ENCODE data around the gene PRPF8. TPM values are rescaled to one million over a fixed set of nuclear protein-coding genes. Genes with fewer than 3 reads are reported as not detected.
"Not testable (repeated sequence)": the region's sequence is repeated elsewhere in the genome, so short reads cannot be mapped to it uniquely, and the experiment has no call there.

PRPF8 gene
- total and polyA plus RNA-seq, 5 donors from 2014 or later = 146 to 405 (median 160) TPM

DNA sequence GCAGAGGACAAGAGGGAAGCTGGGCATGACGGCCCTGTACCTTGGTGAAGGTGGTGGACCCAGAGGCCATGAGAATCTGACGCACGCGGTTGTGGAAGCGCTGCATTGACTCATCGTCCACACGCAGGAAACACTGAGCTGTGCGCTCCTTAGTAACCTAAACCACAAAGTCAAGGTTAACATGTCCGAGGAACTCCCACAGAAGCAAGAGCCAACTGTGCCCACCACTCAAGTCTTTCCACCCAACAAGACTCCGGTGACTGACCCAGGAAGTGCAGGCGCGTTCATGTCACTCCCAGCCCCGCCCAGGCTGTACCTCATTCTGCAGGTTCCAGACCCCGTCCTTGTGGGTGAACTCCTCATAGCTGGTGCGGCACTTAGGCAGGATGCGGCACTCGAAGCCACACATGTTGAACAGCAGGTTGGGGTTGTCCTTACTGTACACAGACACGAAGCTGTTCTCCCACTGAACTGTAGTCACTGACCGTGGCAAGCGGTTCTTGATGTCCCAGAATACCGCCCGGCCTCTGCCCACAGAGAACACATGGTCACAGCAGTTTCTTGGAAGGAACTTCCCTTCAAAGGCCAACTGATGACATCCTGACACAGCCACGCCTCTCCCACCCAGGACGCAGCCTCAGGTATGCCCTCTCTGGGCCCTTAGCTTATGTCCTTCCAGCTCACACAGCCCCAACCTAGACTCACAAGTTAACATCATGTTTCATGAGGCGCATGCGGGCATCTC lies 11.5 kb downstream of the PRPF8 start:
- H3K4me1 Mint-ChIP-seq = peaks cover 18 to 34% (median 19%) of the 10 kb centered on the region in 4 donors
- H3K27me3 ChIP-seq (ENCODE audit: control insufficient read depth, insufficient read depth, low read length) = no peaks in the 10 kb centered on the region
- peaks cover 3% of the 10 kb centered on the region for H3K4me1 ChIP-seq (ENCODE audit: control insufficient read depth, insufficient read depth, low read length, poor library complexity, severe bottlenecking)
- ATAC-seq (ENCODE audit: low read depth in 2 of 2) = peak in 1 of 2 donors; percentile 8
- H3K4me3 ChIP-seq (ENCODE audit: low read depth, low read length) = no peak overlapping the region
- H3K9me3 ChIP-seq (ENCODE audit: control insufficient read depth in 2 of 2, low read length in 2 of 2) = no peaks in the 10 kb centered on the region
- peaks cover 63% of the 10 kb centered on the region for H3K36me3 Mint-ChIP-seq
- H3K27ac ChIP-seq (ENCODE audit: insufficient read depth, low read length, poor library complexity, severe bottlenecking) = peak overlapping the region; percentile 0
- peak overlapping the region in 2 of 4 donors; percentile 5 to 26 for H3K4me3 Mint-ChIP-seq
- H3K27ac Mint-ChIP-seq = no peak overlapping the region
- peaks cover 94% of the 10 kb centered on the region for H3K36me3 ChIP-seq (ENCODE audit: control insufficient read depth, insufficient read depth, low read length)
- H3K9me3 Mint-ChIP-seq = no peaks in the 10 kb centered on the region
- no peaks in the 10 kb centered on the region for H3K27me3 Mint-ChIP-seq
- no peak for DNase-seq

DNA sequence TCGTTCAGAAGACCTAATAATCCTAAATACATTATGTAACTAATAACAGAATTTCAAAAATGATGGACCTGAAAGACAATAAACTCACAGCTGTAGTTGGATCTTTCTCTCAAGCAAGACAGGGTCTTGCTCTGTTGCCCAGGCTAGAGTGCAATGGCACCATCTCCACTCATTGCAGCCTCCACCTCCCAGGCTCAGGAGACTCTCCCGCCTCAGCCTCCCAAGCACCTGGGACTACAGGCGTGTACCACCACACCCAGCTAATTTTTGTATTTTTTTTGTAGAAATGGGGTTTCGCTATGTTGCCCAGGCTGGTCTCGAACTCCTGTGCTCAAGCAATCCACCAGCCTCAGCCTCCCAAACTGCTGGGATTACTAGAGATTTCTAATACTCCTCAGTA lies 20.7 kb downstream of the PRPF8 start:
- peaks cover 5 to 14% (median 9%) of the 10 kb centered on the region in 4 donors for H3K4me1 Mint-ChIP-seq
- not testable (repeated sequence) for H3K27me3 ChIP-seq (ENCODE audit: control insufficient read depth, insufficient read depth, low read length); H3K9me3 ChIP-seq (ENCODE audit: control insufficient read depth in 2 of 2, low read length in 2 of 2); H3K4me3 Mint-ChIP-seq; DNase-seq; H3K27ac Mint-ChIP-seq; H3K4me1 ChIP-seq (ENCODE audit: control insufficient read depth, insufficient read depth, low read length, poor library complexity, severe bottlenecking); H3K27me3 Mint-ChIP-seq; H3K27ac ChIP-seq (ENCODE audit: insufficient read depth, low read length, poor library complexity, severe bottlenecking); H3K4me3 ChIP-seq (ENCODE audit: low read depth, low read length); H3K9me3 Mint-ChIP-seq; ATAC-seq (ENCODE audit: low read depth in 2 of 2)
- peaks cover 40% of the 10 kb centered on the region for H3K36me3 Mint-ChIP-seq
- peaks cover 74% of the 10 kb centered on the region for H3K36me3 ChIP-seq (ENCODE audit: control insufficient read depth, insufficient read depth, low read length)

GRCh38 chr17:1661045-1661444 lies 23.6 kb downstream of the PRPF8 start:
- H3K36me3 ChIP-seq (ENCODE audit: control insufficient read depth, insufficient read depth, low read length) = peaks cover 81% of the 10 kb centered on the region
- ATAC-seq (ENCODE audit: low read depth in 2 of 2) = no peak
- no peak overlapping the region for H3K4me3 ChIP-seq (ENCODE audit: low read depth, low read length)
- H3K27ac Mint-ChIP-seq = no peak overlapping the region
- no peak overlapping the region for H3K27ac ChIP-seq (ENCODE audit: insufficient read depth, low read length, poor library complexity, severe bottlenecking)
- peaks cover 5 to 12% (median 8%) of the 10 kb centered on the region in 4 donors for H3K4me1 Mint-ChIP-seq
- H3K9me3 Mint-ChIP-seq = no peaks in the 10 kb centered on the region
- no peaks in the 10 kb centered on the region for H3K9me3 ChIP-seq (ENCODE audit: control insufficient read depth in 2 of 2, low read length in 2 of 2)
- DNase-seq = no peak
- no peaks in the 10 kb centered on the region for H3K4me1 ChIP-seq (ENCODE audit: control insufficient read depth, insufficient read depth, low read length, poor library complexity, severe bottlenecking)
- no peaks in the 10 kb centered on the region for H3K27me3 Mint-ChIP-seq
- H3K4me3 Mint-ChIP-seq = no peak overlapping the region
- peaks cover 49% of the 10 kb centered on the region for H3K36me3 Mint-ChIP-seq
- H3K27me3 ChIP-seq (ENCODE audit: control insufficient read depth, insufficient read depth, low read length) = no peaks in the 10 kb centered on the region

DNA sequence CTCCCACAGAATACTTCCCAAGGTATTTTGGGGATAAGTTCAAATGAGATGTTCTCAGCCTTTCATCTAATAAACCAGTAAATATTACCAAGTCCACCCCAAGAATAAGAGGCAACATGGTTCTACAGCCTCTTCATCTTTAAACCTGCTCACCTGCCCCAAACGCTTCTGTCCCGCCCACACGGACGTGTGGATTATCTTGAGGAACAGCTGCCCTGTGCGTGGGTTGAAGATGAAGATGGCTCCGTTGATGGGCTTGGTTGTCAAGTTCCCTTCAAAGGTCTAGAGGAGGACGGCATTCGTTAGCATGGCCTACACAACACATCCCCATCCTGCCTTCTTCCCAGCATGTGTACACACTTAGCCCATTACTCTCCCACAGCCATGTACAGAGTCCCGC lies 26.6 kb downstream of the PRPF8 start:
- H3K9me3 ChIP-seq (ENCODE audit: control insufficient read depth in 2 of 2, low read length in 2 of 2) = no peaks in the 10 kb centered on the region
- peaks cover 88% of the 10 kb centered on the region for H3K36me3 ChIP-seq (ENCODE audit: control insufficient read depth, insufficient read depth, low read length)
- H3K27me3 ChIP-seq (ENCODE audit: control insufficient read depth, insufficient read depth, low read length) = no peaks in the 10 kb centered on the region
- peaks cover 2 to 12% (median 6%) of the 10 kb centered on the region in 4 donors for H3K4me1 Mint-ChIP-seq
- H3K27ac ChIP-seq (ENCODE audit: insufficient read depth, low read length, poor library complexity, severe bottlenecking) = no peak overlapping the region
- no peak overlapping the region for H3K4me3 ChIP-seq (ENCODE audit: low read depth, low read length)
- ATAC-seq (ENCODE audit: low read depth in 2 of 2) (no peak), DNase-seq (no peak)
- peaks cover 0 to 1% (median 0%) of the 10 kb centered on the region in 7 donors for H3K9me3 Mint-ChIP-seq
- H3K36me3 Mint-ChIP-seq = peaks cover 65% of the 10 kb centered on the region
- peak overlapping the region in 1 of 3 donors; percentile 20 for H3K27ac Mint-ChIP-seq
- H3K4me1 ChIP-seq (ENCODE audit: control insufficient read depth, insufficient read depth, low read length, poor library complexity, severe bottlenecking) = no peaks in the 10 kb centered on the region
- no peaks in the 10 kb centered on the region for H3K27me3 Mint-ChIP-seq
- H3K4me3 Mint-ChIP-seq = no peak overlapping the region

DNA sequence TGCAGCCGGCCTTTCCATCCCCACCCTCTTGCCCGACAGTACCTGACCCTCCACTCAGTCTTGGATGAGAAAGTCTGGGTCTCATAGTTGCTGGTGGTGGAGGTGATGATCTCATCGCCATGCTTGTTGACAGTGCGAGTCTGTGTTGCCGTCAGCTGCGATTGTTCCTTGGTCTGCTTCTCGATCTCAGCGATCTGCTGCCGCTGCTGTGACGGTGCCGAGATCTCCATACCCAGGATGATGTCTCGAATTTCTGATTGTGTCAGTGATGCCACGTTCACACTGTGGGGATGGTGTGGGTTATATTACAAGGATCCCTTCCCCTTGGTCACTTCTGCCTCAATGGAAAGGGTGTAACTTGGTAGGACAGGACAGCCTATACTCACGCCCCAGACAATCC lies 30.9 kb downstream of the PRPF8 start:
- DNase-seq = no peak

DNA sequence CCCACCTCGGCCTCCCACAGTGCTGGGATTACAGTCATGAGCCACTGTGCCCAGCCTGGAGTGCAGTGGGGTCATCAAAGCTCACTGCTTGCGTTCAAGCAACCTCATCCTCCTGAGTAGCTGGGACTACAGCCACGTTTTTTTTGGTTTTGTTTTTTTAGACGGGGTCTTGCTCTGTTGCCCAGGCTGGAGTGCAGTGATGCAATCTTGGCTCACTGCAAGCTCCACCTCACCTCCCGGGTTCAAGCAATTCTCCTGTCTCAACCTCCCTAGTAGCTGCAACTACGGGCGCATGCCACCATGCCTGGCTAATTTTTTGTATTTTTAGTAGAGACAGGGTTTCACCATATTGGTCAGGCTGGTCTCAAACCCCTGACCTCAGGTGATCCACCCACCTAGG lies 31.9 kb downstream of the PRPF8 start:
- Mint-ChIP-seq H3K4me1 (peaks cover 0 to 10% (median 4%) of the 10 kb centered on the region in 4 donors), H3K36me3 (peaks cover 36% of the 10 kb centered on the region)
- Histone ChIP-seq H3K36me3 (ENCODE audit: control insufficient read depth, insufficient read depth, low read length) (peaks cover 66% of the 10 kb centered on the region), H3K4me1 (ENCODE audit: control insufficient read depth, insufficient read depth, low read length, poor library complexity, severe bottlenecking) (peaks cover 18% of the 10 kb centered on the region)
- H3K9me3 Mint-ChIP-seq; DNase-seq; H3K27me3 ChIP-seq (ENCODE audit: control insufficient read depth, insufficient read depth, low read length); H3K27ac ChIP-seq (ENCODE audit: insufficient read depth, low read length, poor library complexity, severe bottlenecking); H3K4me3 ChIP-seq (ENCODE audit: low read depth, low read length); H3K9me3 ChIP-seq (ENCODE audit: control insufficient read depth in 2 of 2, low read length in 2 of 2); H3K27ac Mint-ChIP-seq; H3K4me3 Mint-ChIP-seq; H3K27me3 Mint-ChIP-seq; ATAC-seq (ENCODE audit: low read depth in 2 of 2): not testable (repeated sequence)

More for the DNA sequence above, 30.9 kb downstream of the PRPF8 start:
- no peak overlapping the region for H3K27ac ChIP-seq (ENCODE audit: insufficient read depth, low read length, poor library complexity, severe bottlenecking)
- peaks cover 0 to 1% (median 0%) of the 10 kb centered on the region in 7 donors for H3K9me3 Mint-ChIP-seq
- H3K4me3 Mint-ChIP-seq = peak overlapping the region in 1 of 4 donors; percentile 49
- no peaks in the 10 kb centered on the region for H3K27me3 Mint-ChIP-seq
- no peak overlapping the region for H3K4me3 ChIP-seq (ENCODE audit: low read depth, low read length)
- H3K9me3 ChIP-seq (ENCODE audit: control insufficient read depth in 2 of 2, low read length in 2 of 2) = no peaks in the 10 kb centered on the region
- peak overlapping the region in 1 of 3 donors; percentile 66 for H3K27ac Mint-ChIP-seq
- peaks cover 9% of the 10 kb centered on the region for H3K4me1 ChIP-seq (ENCODE audit: control insufficient read depth, insufficient read depth, low read length, poor library complexity, severe bottlenecking)
- peaks cover 0 to 10% (median 5%) of the 10 kb centered on the region in 4 donors for H3K4me1 Mint-ChIP-seq
- H3K36me3 Mint-ChIP-seq = peaks cover 46% of the 10 kb centered on the region
- H3K27me3 ChIP-seq (ENCODE audit: control insufficient read depth, insufficient read depth, low read length) = no peaks in the 10 kb centered on the region
- no peak for ATAC-seq (ENCODE audit: low read depth in 2 of 2)
- peaks cover 76% of the 10 kb centered on the region for H3K36me3 ChIP-seq (ENCODE audit: control insufficient read depth, insufficient read depth, low read length)

DNA sequence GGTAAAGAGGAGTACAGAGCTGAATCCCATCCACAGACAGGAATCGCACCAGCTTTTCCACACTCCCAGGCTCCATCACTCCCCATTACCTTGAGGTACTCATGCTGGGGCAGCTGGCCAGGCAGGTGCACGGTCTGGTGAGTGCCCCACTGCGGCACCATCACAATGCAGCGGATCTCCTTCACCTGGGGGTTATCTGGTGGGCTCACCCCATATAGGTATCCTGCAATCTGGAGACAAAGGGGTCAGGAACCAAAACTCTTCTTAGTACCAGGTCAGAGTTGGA lies 33.2 kb downstream of the PRPF8 start:
- H3K36me3 ChIP-seq (ENCODE audit: control insufficient read depth, insufficient read depth, low read length) = peaks cover 58% of the 10 kb centered on the region
- ATAC-seq (ENCODE audit: low read depth in 2 of 2) (no peak), DNase-seq (no peak)
- no peak overlapping the region for H3K4me3 ChIP-seq (ENCODE audit: low read depth, low read length)
- no peaks in the 10 kb centered on the region for H3K9me3 ChIP-seq (ENCODE audit: control insufficient read depth in 2 of 2, low read length in 2 of 2)
- H3K27me3 Mint-ChIP-seq = no peaks in the 10 kb centered on the region
- H3K27me3 ChIP-seq (ENCODE audit: control insufficient read depth, insufficient read depth, low read length) = no peaks in the 10 kb centered on the region
- peaks cover 28% of the 10 kb centered on the region for H3K36me3 Mint-ChIP-seq
- peaks cover 0 to 6% (median 3%) of the 10 kb centered on the region in 4 donors for H3K4me1 Mint-ChIP-seq
- peak overlapping the region in 1 of 3 donors; percentile 67 for H3K27ac Mint-ChIP-seq
- no peak overlapping the region for H3K27ac ChIP-seq (ENCODE audit: insufficient read depth, low read length, poor library complexity, severe bottlenecking)
- peaks cover 0 to 1% (median 0%) of the 10 kb centered on the region in 7 donors for H3K9me3 Mint-ChIP-seq
- H3K4me1 ChIP-seq (ENCODE audit: control insufficient read depth, insufficient read depth, low read length, poor library complexity, severe bottlenecking) = peaks cover 18% of the 10 kb centered on the region
- H3K4me3 Mint-ChIP-seq = peak overlapping the region in 3 of 4 donors; percentile 31 to 81 (median 54)

Data from CD4-positive, CD25-positive, alpha-beta regulatory T cell (primary cell).